Skeletal muscle satellite cell (primary cell): ENCODE results near the gene HTRA2.

ENCODE experiments used
- H3K27me3 ChIP-seq: 2 replicates; pipeline ENCODE4 v1.7.0; 2013; ENCODE audit warnings: low read length; ENCODE audit not compliant: control insufficient read depth, insufficient read depth
- H3K36me3 ChIP-seq: 2 replicates; pipeline ENCODE4 v1.7.0; 2013; ENCODE audit warnings: mild to moderate bottlenecking, control low read depth, low read length; ENCODE audit not compliant: insufficient read depth
- H3K4me1 ChIP-seq: 2 replicates; pipeline ENCODE4 v1.7.0; 2013; ENCODE audit warnings: low read length; ENCODE audit not compliant: control insufficient read depth, insufficient read depth
- H3K4me2 ChIP-seq: 2 replicates; pipeline ENCODE4 v1.7.0; 2013; ENCODE audit warnings: mild to moderate bottlenecking, low read length
- H3K4me3 ChIP-seq: 2 replicates; pipeline ENCODE4 v1.7.0; 2013; ENCODE audit warnings: low read length
- H3K9ac ChIP-seq: 2 replicates; pipeline ENCODE4 v1.7.0; 2013; ENCODE audit warnings: mild to moderate bottlenecking, low read depth, low read length, moderate library complexity
- H3K9me3 ChIP-seq: replicated peaks from 2 replicates; pipeline ENCODE4 v1.7.0; 2013; ENCODE audit warnings: mild to moderate bottlenecking, control low read depth, low read length

HTRA2 gene

DNA sequence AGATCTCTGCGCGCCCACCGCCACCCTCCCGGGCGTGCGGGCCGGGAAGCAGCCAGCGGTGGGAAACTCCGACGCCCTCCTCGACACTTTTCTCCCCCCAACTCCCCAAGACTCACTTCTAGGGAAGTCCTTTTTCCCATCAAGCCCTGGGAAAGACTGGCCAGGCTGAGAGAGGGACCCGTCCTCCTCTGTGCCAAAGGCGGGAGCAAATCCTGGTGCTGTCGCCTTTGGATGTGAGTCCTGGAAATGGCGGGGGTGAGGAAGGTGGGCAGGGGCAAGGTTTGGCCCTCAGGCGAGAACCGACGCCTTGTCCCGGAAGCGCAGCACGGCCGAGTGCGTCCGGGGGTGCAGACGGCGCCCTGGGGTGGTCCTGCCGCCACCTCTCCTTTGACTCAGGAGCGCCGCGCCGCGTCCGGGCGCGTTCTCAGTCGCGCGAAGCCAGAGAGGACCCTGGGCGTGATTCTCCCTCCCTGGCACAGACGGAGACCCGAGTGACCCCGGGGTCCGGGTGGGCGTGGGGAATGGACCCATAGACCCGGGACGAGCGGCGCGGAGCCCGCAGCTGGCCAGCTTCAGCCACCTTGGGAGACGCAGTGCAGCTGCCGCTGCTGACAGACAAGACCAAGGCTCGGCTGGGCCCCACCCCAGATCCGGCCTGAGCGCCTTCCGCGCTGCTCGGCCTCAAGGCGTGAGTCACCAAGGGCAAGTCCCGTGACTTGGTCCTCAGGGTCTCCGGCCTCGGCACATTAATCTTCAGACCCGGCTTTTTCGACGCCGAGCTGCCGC is 26.8 kb upstream of the HTRA2 start:
- Histone ChIP-seq H3K4me2 (peak overlapping the region; percentile 97), H3K9me3 (no peaks in the 10 kb centered on the region), H3K4me3 (peak overlapping the region; percentile 77), H3K36me3 (peaks cover 17% of the 10 kb centered on the region), H3K4me1 (peaks cover 59% of the 10 kb centered on the region), H3K9ac (peak overlapping the region; percentile 85), H3K27me3 (peaks cover 31% of the 10 kb centered on the region)

DNA sequence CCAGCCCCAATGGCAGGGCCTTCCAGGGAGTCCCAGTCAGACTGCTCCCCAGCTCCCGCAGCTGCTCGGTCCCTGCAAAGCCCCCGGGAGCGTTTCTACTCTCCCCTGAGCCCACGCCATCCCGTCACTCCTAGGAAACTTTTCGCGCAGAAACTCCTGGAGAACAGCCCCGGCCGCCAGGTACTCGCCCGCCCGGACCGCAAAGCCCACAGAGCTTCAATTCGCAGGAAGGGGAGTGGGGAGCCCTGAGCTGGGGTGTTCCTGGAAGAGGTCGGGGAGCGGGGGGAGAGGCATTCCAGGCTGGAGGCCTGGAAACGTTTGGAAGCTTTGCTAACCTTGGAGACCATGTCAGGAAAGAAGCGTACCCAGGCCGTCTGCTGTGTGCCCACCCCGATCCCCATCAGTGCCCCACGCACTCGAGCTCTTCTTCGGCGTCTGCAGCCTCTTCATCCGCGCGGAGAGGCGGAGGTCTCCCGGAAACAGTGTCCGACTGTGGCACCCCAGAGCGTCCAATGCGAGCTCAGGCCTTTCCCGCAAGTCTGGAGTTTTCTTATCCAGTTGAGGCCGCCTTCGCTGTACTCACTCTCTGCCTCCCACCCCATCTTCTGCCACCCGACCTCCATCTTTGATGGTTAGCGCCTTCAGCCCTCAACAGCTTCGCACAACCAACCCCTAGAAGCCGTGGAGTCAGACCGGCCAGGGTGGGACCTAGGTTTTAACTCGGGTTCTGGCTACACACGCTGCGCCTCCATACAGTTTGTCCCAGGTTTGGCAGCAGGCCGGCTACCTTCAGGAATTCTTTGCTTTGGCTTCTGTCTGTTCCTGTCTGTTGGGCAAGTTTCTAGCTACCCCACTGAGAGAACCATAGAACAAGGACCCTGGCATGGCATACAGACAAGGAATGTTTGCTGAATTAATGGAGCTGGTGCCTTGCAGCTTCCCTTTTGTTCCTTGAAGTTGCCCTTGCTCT is 25.9 kb upstream of the HTRA2 start:
- Histone ChIP-seq H3K9me3 (no peaks in the 10 kb centered on the region), H3K9ac (peak overlapping the region; percentile 85), H3K27me3 (peaks cover 24% of the 10 kb centered on the region), H3K36me3 (peaks cover 17% of the 10 kb centered on the region), H3K4me2 (peak overlapping the region; percentile 97), H3K4me3 (peak overlapping the region; percentile 77), H3K4me1 (peaks cover 56% of the 10 kb centered on the region)

DNA sequence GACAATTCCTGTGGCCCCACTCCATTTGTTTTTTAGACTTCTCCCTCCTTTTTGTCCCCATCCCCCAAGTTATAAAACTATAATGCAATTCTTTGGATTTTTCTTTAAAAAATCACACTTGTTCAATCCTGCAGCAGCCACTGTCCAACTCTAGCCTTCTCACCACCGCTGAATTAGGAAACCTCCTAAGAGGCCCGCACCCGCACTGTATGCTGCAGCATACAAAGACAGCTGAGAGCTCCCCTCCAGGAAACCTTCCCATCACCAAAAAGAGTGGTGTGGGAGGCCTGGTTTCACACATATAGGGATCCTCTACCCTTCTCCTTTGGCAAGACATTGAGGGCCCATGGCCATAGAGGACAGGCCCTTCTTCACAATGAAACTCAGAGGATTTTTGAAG is 25.1 kb upstream of the HTRA2 start:
- H3K4me3 ChIP-seq = no peak overlapping the region

DNA sequence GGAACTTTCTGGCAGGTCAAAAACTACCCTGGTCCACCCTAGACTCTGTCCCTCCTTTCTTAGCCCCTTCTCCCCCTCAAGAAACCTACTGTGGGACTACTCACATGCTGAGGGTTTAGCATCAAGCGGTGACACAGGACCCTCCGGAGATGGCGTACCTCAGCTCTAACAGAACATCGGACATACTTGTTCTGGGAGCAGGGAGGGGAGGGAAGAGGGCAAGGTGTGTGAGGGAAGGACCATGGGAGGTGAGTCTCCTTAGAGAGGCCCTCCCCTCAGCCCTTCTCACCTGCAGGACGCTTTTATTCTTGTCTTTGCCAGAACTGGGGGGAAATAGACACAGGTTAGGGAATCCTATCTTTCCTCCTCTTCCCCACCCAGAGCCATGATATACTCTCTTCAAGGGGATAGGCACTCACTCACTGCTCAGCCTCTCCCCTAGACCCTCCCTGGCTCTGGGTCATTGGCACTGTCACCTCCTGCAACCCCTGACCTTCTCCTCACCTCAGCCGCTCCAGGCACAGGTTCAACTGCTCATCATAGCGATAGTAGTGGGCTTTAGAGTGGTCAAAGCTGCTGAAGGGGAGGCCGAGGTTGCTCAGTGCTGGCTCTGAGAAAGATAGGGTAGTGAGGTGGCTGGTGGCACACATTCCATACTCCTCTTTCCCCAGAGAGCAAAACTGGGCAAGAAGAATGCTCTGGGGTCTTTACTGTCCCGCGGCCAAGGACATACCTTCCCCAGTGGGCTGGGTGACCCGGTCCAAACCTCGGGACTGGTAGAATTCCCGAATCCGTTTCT is 24.1 kb upstream of the HTRA2 start:
- H3K4me2 ChIP-seq = peak overlapping the region; percentile 75
- peaks cover 47% of the 10 kb centered on the region for H3K4me1 ChIP-seq
- H3K27me3 ChIP-seq = peaks cover 17% of the 10 kb centered on the region
- H3K9ac ChIP-seq = no peak overlapping the region
- peaks cover 17% of the 10 kb centered on the region for H3K36me3 ChIP-seq
- peak overlapping the region; percentile 98 for H3K4me3 ChIP-seq
- H3K9me3 ChIP-seq = no peaks in the 10 kb centered on the region

More for the DNA sequence above, 25.1 kb upstream of the HTRA2 start:
- Histone ChIP-seq H3K9me3 (no peaks in the 10 kb centered on the region), H3K9ac (no peak overlapping the region), H3K27me3 (peaks cover 19% of the 10 kb centered on the region), H3K36me3 (peaks cover 17% of the 10 kb centered on the region), H3K4me1 (peaks cover 48% of the 10 kb centered on the region), H3K4me2 (peak overlapping the region; percentile 29)

DNA sequence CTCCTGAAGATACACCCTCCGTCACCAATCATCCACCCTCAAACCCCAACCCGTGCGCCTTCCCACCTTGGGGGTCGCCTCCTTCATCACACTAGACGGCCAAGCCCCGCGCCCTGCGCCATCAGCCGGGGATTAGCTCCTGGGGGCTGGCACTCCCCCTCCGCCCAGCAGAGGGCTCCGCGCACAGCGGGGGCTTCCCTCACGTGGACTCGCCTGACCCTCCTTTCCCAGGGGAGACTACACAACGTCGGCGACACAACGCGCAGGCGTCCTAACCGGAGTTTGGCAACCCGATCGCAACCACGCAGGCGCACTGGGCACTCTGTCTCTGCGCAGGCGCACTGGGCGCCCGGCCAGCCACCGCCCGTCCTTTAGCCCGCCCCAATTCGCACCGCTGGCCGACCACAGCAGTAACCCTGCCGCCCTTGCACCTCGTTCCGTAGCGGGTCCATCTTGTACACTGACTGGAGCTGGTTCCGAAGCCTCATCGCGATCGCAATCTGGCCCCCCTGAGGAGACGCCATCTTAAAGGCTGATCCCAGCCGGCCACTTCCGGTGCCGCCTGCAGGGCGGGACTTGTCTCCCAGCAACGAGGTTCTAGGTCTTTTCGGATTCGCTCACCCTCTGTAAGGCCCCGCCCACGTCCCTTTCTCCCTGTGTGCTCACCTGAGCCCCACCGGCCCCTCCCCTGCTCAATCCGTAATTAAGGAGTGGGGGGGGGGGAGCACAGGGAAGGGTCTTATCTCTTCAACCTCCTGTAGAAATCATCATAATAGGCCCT is 22.4 kb upstream of the HTRA2 start, which contains the start of gene PCGF1:
TSS of gene PCGF1 (minus strand) at position 551 of the 781 bp plus-strand sequence. CDS start at position 524, 27 bp downstream.
- Histone ChIP-seq H3K9me3 (no peaks in the 10 kb centered on the region), H3K4me2 (peak within 1 kb of the TSS; percentile 97), H3K36me3 (peaks cover 17% of the 10 kb centered on the region), H3K4me3 (peak within 1 kb of the TSS; percentile 98), H3K27me3 (peaks cover 10% of the 10 kb centered on the region), H3K9ac (peak within 1 kb of the TSS; percentile 99), H3K4me1 (peaks cover 53% of the 10 kb centered on the region)

DNA sequence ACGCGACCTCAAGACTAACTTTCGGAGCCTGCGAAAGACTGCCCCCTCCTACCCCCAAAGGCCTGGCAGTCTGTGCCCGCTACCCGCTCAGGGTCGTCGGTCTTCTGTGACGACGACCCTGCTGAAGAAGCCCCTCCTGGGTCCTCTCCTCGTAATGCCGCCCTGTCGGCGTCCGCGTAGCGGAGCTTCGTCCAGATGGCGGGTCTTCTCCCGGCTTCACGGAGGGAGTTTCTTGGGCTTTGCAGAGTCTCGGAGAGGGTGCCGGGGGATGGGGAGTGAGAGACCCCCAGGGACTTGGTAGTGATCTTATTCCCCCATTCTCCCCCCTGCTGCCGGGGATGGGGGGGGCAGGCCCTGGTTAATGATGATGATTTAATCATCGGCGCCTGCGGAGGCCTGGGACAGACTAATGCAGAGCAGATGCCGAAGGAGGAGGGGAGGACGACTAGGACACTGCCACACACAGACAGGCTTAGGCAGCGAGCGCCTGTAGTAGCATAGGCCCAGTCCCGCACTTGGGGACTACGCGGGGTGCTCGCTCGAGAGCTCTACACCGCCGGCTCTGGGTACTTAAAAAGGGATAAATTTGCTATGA is 21.7 kb upstream of the HTRA2 start:
- peak overlapping the region; percentile 97 for H3K4me2 ChIP-seq
- H3K27me3 ChIP-seq = peaks cover 15% of the 10 kb centered on the region
- no peaks in the 10 kb centered on the region for H3K9me3 ChIP-seq
- peak overlapping the region; percentile 99 for H3K9ac ChIP-seq
- H3K36me3 ChIP-seq = peaks cover 17% of the 10 kb centered on the region
- H3K4me3 ChIP-seq = peak overlapping the region; percentile 98
- H3K4me1 ChIP-seq = peaks cover 46% of the 10 kb centered on the region

DNA sequence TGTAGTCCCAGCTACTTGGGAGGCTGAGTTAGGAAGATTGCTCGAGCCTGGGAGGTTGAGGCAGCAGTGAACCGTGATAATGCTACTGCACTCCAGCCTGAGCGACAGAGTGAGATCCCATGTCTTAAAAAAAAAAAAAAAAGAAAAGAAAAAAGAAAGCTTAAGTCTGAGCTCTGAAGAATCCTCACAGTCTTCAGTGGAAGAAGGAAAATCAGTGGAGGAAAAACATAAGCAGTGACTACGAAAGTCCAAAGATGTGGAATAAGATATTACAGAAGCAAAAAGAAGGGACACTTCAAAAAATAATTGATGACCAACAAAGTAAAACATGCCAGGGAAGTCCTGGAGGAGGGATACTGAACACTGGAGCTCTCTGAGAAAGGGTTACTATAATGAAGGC is 19.5 kb upstream of the HTRA2 start:
- Histone ChIP-seq H3K9ac (no peak overlapping the region), H3K4me2 (no peak overlapping the region), H3K9me3 (no peaks in the 10 kb centered on the region), H3K27me3 (peaks cover 38% of the 10 kb centered on the region), H3K4me1 (peaks cover 32% of the 10 kb centered on the region), H3K36me3 (peaks cover 9% of the 10 kb centered on the region), H3K4me3 (no peak overlapping the region)

DNA sequence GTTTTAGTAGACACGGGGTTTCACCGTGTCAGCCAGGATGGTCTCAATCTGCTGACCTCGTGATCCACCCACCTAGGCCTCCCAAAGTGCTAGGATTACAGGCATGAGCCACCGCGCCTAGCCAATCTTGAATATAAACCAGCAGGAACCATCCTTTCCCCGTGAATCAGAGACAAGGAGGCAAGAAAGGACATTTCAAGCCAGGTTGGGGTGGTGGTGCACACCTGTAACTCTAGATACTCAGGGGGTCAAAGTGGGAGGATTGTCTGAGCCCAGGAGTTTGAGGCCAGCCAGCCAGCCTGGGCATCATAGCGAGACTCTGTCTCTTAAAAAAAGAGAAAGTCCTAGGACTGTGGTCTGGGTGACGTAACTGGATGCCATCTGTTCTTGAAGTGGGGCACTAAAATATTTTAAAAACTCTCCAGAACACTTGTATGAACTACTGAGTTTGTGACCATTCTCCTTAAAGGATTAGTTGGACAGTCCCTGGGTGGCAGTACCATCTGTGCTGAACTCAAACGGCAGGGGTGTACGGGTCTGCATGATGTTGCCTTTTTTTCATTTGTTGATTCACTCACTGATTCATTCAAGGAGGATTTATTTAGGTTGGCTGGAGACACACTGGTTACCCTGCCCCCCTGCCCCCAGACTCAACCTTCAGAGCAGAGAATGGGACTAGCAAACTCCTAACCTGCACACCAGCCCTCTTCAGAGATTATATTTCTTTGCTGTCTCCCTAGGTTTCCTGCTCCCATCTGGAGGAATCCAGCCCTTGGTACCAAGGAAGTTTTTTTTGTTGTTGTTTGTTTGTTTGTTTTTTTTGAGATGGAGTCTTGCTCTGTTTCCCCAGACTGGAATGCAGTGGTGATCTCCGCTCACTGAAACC is 18.4 kb upstream of the HTRA2 start:
- H3K9ac ChIP-seq = no peak overlapping the region
- H3K9me3 ChIP-seq = peaks cover under 1% of the 10 kb centered on the region
- peaks cover 24% of the 10 kb centered on the region for H3K4me1 ChIP-seq
- H3K36me3 ChIP-seq = no peaks in the 10 kb centered on the region
- peak overlapping the region; percentile 25 for H3K4me2 ChIP-seq
- H3K27me3 ChIP-seq = peaks cover 48% of the 10 kb centered on the region
- no peak overlapping the region for H3K4me3 ChIP-seq

DNA sequence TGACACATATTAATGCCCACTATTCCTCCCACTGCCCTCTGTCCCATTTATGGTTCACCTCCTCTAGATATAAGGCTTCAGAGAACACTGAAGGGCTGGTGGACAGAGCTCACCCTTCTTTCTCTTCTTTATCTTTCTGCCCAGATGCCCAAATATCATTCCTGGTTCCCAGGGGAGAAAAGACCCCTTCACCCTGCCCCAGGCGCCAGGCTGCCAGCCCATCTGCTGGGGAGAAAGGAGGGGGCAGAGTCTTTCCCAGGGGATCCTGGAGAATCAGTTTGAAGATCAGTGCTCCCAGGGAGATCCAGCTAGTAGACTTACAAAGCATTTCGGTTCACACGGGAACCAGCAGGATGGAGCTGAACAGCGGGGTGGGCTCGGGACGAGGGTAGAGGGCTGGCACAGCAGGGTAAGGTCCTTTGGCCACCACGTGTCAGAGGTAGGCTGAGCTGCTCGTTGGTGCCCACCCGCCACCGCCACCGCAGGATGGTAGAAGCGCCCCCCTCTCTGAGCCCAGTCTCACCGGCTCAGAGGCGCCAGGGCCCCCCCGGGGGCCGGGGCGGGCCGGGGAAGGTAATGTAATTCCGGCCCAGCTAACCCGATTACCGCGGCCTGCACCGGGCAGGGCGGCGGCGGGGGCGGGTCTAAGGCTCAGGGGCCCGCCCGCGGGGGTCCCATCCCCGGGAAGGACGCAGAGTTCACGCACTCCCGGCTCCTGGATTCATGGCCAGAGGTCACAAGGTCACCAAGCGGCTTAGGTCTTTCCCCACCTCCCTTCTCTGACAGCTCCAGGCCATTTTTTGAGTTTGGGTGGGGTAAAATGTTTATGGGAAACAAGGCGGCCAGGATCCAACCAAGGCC is 16.8 kb upstream of the HTRA2 start:
- peaks cover 15% of the 10 kb centered on the region for H3K4me1 ChIP-seq
- H3K9me3 ChIP-seq = peaks cover 5% of the 10 kb centered on the region
- H3K9ac ChIP-seq = no peak overlapping the region
- H3K27me3 ChIP-seq = peaks cover 62% of the 10 kb centered on the region
- no peak overlapping the region for H3K4me2 ChIP-seq
- no peaks in the 10 kb centered on the region for H3K36me3 ChIP-seq
- H3K4me3 ChIP-seq = no peak overlapping the region
